Brain microvascular endothelial cell (primary cell): Measurements from ENCODE around the gene LANCL1.
A peak's percentile ranks its signal among the peaks of the same experiment; 100 is the strongest.

ENCODE experiments used
- DNase-seq: peaks from one replicate; pipeline ENCODE4 v3.0.0-alpha.2; 2020
- H3K27ac ChIP-seq: fragments of 250-450 bp; sonication (Bioruptor Pico); 2 replicates; pipeline ENCODE4 v1.5.1; 2020; ENCODE audit warnings: mild to moderate bottlenecking, moderate library complexity
- H3K27me3 ChIP-seq: fragments of 250-450 bp; sonication (Bioruptor Pico); replicated peaks from 2 replicates; pipeline ENCODE4 v1.5.1; 2020; ENCODE audit warnings: mild to moderate bottlenecking
- H3K36me3 ChIP-seq: fragments of 250-450 bp; sonication (Bioruptor Pico); replicated peaks from 2 replicates; pipeline ENCODE4 v1.5.1; 2020; ENCODE audit warnings: mild to moderate bottlenecking
- H3K4me3 ChIP-seq: 2 replicates; pipeline ENCODE4 v1.5.1; 2011; ENCODE audit warnings: low read depth, mild to moderate bottlenecking, control low read depth, low read length, moderate library complexity
- in situ Hi-C: cut with HindIII; loops from 2 replicates; pipeline ENCODE4 v1.10.0; 2017; ENCODE audit warnings: low sequenced_read_pairs, low pct_ligation_motif_present
- TF ChIP-seq, protein P1 (sequence below): IDR thresholded peaks from 2 replicates; pipeline ENCODE4 v1.5.1; 2011; ENCODE audit warnings: low read depth, mild to moderate bottlenecking, moderate library complexity, low read length, control low read depth, inconsistent platforms; ENCODE audit errors: missing control alignments

The LANCL1 gene, protein sequence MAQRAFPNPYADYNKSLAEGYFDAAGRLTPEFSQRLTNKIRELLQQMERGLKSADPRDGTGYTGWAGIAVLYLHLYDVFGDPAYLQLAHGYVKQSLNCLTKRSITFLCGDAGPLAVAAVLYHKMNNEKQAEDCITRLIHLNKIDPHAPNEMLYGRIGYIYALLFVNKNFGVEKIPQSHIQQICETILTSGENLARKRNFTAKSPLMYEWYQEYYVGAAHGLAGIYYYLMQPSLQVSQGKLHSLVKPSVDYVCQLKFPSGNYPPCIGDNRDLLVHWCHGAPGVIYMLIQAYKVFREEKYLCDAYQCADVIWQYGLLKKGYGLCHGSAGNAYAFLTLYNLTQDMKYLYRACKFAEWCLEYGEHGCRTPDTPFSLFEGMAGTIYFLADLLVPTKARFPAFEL

DNA sequence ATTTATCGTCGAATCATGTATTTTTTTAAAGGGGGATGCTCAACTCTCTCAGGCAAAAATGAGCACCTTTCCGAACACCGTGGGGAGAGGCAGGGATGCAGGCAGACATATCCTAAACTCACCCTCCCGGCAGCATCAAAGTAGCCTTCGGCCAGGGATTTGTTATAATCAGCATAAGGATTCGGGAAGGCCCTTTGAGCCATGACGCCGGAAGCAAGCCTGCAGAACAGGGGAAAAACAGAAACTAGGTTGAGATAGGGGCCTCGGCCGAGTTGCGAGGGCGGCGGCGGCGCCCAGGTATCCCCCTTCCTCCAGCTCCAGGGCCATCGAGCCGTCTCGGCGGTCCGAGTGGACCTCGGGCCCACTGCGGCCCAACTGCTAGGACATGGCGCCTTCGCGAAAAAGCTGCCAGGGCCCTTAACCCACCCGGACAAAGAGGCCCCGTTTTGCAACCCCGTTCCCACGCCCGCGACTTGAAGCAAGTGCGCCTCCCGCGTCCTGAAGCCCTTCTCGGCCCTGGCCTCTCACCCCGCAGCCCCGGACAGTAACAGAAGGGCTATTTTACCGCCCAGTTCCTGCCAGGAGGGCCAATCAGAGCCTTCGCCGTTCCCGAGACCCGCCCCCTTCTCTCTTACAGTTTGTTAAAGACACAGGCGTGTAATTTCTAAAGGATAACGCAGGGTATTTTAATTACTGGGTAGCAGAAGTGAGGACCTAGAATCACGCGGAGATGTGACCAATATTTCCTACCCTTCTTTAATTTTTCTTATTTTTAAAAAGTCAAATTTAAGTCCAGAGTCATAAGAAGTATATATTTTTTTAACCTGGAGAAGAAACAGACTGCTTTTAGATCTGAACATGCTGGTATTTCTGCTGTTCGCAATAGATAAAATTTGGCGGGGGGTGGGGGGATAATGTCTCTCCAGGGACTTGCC is at the start of gene LANCL1:
Gene LANCL1, minus strand, starts transcription at position 566 of the 935 bp plus-strand sequence. Its CDS starts 363 bp downstream, at position 203.
- Histone ChIP-seq H3K27ac (peak within 1 kb of the TSS; percentile 44), H3K4me3 (peak within 1 kb of the TSS; percentile 81), H3K36me3 (peaks cover under 1% of the 10 kb centered on the region), H3K27me3 (no peaks in the 10 kb centered on the region)
- in situ Hi-C loops = no loop called here
- peak; percentile 88 for DNase-seq
- TF ChIP-seq, protein P1, sequence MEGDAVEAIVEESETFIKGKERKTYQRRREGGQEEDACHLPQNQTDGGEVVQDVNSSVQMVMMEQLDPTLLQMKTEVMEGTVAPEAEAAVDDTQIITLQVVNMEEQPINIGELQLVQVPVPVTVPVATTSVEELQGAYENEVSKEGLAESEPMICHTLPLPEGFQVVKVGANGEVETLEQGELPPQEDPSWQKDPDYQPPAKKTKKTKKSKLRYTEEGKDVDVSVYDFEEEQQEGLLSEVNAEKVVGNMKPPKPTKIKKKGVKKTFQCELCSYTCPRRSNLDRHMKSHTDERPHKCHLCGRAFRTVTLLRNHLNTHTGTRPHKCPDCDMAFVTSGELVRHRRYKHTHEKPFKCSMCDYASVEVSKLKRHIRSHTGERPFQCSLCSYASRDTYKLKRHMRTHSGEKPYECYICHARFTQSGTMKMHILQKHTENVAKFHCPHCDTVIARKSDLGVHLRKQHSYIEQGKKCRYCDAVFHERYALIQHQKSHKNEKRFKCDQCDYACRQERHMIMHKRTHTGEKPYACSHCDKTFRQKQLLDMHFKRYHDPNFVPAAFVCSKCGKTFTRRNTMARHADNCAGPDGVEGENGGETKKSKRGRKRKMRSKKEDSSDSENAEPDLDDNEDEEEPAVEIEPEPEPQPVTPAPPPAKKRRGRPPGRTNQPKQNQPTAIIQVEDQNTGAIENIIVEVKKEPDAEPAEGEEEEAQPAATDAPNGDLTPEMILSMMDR = no peak

DNA sequence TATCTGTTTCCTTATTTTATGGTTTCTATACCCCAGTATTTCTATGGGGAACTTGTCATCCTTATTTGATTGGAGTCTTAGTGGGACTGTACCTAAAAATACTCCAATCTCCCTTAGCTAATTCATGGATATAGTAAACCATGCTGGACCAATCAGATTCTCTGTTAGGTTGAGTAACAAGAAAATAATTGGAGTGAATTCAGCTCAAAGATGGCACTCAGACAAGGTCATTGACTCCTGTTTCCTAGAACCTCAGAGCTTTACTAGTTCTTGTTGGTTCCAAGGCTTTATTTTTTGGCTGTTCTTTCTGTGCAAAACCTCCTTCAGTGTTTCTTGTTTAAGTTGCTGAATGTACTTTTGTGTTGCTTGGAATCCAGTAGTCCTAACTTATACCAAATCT is 48.0 kb upstream of the LANCL1 start:
- in situ Hi-C loops = no loop called here

GRCh38 chr2:210523650-210524289 is 47.2 kb upstream of the LANCL1 start:
- no peaks in the 10 kb centered on the region for H3K27me3 ChIP-seq
- no peak overlapping the region for H3K4me3 ChIP-seq
- no peaks in the 10 kb centered on the region for H3K36me3 ChIP-seq
- TF ChIP-seq, protein P1 = no peak
- no peak overlapping the region for H3K27ac ChIP-seq
- in situ Hi-C loops = no loop called here
- no peak for DNase-seq

More for the DNA sequence above, 48.0 kb upstream of the LANCL1 start:
- Histone ChIP-seq H3K4me3 (no peak overlapping the region), H3K27ac (no peak overlapping the region), H3K36me3 (no peaks in the 10 kb centered on the region), H3K27me3 (no peaks in the 10 kb centered on the region)
- DNase-seq = no peak
- TF ChIP-seq, protein P1 = no peak

- Histone ChIP-seq H3K4me3 (no peak overlapping the region), H3K36me3 (no peaks in the 10 kb centered on the region), H3K27me3 (no peaks in the 10 kb centered on the region), H3K27ac (no peak overlapping the region)
- no peak for DNase-seq
- in situ Hi-C loops = no loop called here
- TF ChIP-seq, protein P1 = no peak
These were observed 45.8 kb upstream of the LANCL1 start for GRCh38 chr2:210522399-210522798.

GRCh38 chr2:210519594-210519993 is 43.0 kb upstream of the LANCL1 start:
- Histone ChIP-seq H3K36me3 (no peaks in the 10 kb centered on the region), H3K27me3 (no peaks in the 10 kb centered on the region), H3K4me3 (no peak overlapping the region), H3K27ac (no peak overlapping the region)
- TF ChIP-seq, protein P1 = no peak
- in situ Hi-C loops = no loop called here
- DNase-seq = no peak
